Measurements from ENCODE around the gene NAP1L2.
"Not testable (repeated sequence)": the region's sequence is repeated elsewhere in the genome, so short reads cannot be mapped to it uniquely, and the experiment has no call there.

The NAP1L2 gene

DNA sequence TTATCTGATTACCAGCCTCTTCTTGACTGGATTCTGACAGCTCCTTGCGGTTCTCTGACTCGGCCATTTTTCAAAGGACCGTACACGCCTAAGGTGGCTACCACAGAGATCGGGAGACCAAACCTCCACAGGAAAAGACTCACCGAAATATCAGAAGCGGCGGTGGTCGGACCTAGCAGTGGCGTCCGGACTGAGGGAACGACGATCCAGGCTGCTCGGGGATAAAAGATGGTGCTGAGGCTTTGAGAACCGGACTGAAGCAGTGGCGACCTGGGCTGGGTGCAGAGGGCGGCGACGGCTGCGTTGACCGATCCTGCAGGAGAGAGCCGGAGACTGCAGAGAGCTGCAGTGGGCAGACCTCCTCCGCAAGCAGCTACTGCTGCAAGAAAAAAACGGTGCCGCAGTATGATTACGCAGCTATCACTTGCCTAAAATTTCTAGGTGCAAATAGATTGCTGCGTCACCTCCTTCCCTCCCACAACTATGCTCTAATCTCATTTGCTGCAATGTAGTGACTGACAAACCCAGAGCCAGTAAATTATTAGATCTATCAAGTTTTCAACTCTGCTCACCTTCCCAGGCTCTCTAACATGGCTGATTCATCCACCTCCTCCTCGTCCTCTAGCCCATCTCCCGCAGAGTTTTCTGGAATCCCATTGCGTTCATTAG, at the start of gene NAP1L2:
Gene NAP1L2 (minus strand): TSS at position 426 of the 669 bp plus-strand sequence. CDS start 359 bp downstream, at position 67.
- no peak within 1 kb of the TSS for H3K27ac ChIP-seq
- peak within 1 kb of the TSS; percentile 14 for H3K4me3 ChIP-seq
- H3K9ac ChIP-seq (ENCODE audit: insufficient read length): no peak within 1 kb of the TSS
- no peak for TF ChIP-seq EZH2 (IDR thresholded peaks at IDR 0.05)
- TF ChIP-seq POLR2AphosphoS5 (IDR thresholded peaks at IDR 0.05; ENCODE audit: borderline replicate concordance, low read depth, low read length): no peak
- no peaks in the 10 kb centered on the region for H3K36me3 ChIP-seq (ENCODE audit: insufficient read depth, low read length)
- no peak for DNase-seq (ENCODE audit: low read depth, low spot score)
- no peaks in the 10 kb centered on the region for H3K9me3 ChIP-seq (ENCODE audit: low read depth, low read length)

- no peaks in the 10 kb centered on the region for H3K9me3 ChIP-seq (ENCODE audit: low read depth, low read length)
- no peak overlapping the region for H3K4me3 ChIP-seq
- DNase-seq (ENCODE audit: low read depth, low spot score): no peak
- H3K27ac ChIP-seq: no peak overlapping the region
- no peak for TF ChIP-seq FOXP2 (optimal IDR thresholded peaks at IDR 0.05; ENCODE audit: control extremely low read depth, extremely low read length, insufficient read depth)
- no peak for TF ChIP-seq POLR2AphosphoS5 (IDR thresholded peaks at IDR 0.05; ENCODE audit: borderline replicate concordance, low read depth, low read length)
- no peak for TF ChIP-seq EZH2 (IDR thresholded peaks at IDR 0.05)
- H3K36me3 ChIP-seq (ENCODE audit: insufficient read depth, low read length): no peaks in the 10 kb centered on the region
- no peak overlapping the region for H3K9ac ChIP-seq (ENCODE audit: insufficient read length)
Observed at GRCh38 chrX:73262991-73263390, 48.3 kb upstream of the NAP1L2 start.

DNA sequence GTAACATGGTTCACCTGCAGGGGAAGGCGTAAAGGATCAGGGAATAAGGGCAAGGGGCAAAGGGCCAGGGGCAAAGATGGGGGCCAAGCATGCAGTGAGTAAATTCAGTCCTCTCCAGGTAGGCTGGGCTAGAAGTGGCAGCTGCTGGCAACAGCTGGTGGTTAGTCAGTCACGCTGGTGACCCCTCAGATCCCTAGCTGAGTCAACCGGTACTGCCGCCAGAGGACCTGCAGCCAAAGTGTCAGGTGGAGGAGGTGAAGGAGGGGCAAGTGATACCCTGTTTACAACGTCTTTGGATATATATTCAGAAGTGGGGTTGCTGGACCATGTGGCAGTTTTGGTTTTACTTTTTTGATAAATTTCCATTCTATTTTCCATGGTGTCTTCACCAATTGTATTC, 24.6 kb upstream of the NAP1L2 start:
- no peak overlapping the region for H3K27ac ChIP-seq
- no peak overlapping the region for H3K4me3 ChIP-seq
- no peak for DNase-seq (ENCODE audit: low read depth, low spot score)
- H3K9ac ChIP-seq (ENCODE audit: insufficient read length): no peak overlapping the region
- H3K36me3 ChIP-seq (ENCODE audit: insufficient read depth, low read length): no peaks in the 10 kb centered on the region
- no peaks in the 10 kb centered on the region for H3K9me3 ChIP-seq (ENCODE audit: low read depth, low read length)
- no peak for TF ChIP-seq POLR2AphosphoS5 (IDR thresholded peaks at IDR 0.05; ENCODE audit: borderline replicate concordance, low read depth, low read length)
- no peak for TF ChIP-seq FOXP2 (optimal IDR thresholded peaks at IDR 0.05; ENCODE audit: control extremely low read depth, extremely low read length, insufficient read depth)
- TF ChIP-seq EZH2 (IDR thresholded peaks at IDR 0.05): no peak

DNA sequence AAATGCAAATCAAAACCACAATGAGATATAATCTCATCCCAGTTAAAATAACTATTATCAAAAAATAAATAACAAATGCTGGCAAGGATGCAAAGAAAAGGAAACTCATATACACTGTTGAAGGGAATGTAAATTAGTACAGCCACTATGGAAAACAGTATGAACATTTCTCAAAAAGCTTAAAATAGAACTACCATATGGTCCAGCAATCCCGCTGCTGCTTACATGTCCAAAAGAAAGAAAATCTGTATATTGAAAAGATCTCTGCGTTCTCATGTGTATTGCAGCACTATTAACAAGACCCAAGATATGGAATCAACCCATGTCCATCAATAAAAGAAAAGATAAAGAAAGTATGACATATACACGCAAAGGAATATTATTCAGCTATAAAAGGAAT, 3.0 kb upstream of the NAP1L2 start:
- Histone ChIP-seq H3K36me3 (ENCODE audit: insufficient read depth, low read length) (no peaks in the 10 kb centered on the region), H3K9ac (ENCODE audit: insufficient read length) (no peak overlapping the region), H3K27ac (no peak overlapping the region)

GRCh38 chrX:73215246-73215645, 595 bp upstream of the NAP1L2 start:
- Histone ChIP-seq H3K36me3 (ENCODE audit: insufficient read depth, low read length) (no peaks in the 10 kb centered on the region), H3K27ac (no peak overlapping the region), H3K9me3 (ENCODE audit: low read depth, low read length) (no peaks in the 10 kb centered on the region), H3K4me3 (no peak overlapping the region), H3K9ac (ENCODE audit: insufficient read length) (no peak overlapping the region)
- no peak for DNase-seq (ENCODE audit: low read depth, low spot score)
- no peak for TF ChIP-seq FOXP2 (optimal IDR thresholded peaks at IDR 0.05; ENCODE audit: control extremely low read depth, extremely low read length, insufficient read depth)
- no peak for TF ChIP-seq POLR2AphosphoS5 (IDR thresholded peaks at IDR 0.05; ENCODE audit: borderline replicate concordance, low read depth, low read length)
- no peak for TF ChIP-seq EZH2 (IDR thresholded peaks at IDR 0.05)

More for the DNA sequence above, 3.0 kb upstream of the NAP1L2 start:
- no peak for DNase-seq (ENCODE audit: low read depth, low spot score)
- no peaks in the 10 kb centered on the region for H3K9me3 ChIP-seq (ENCODE audit: low read depth, low read length)
- no peak overlapping the region for H3K4me3 ChIP-seq
- TF ChIP-seq FOXP2 (optimal IDR thresholded peaks at IDR 0.05; ENCODE audit: control extremely low read depth, extremely low read length, insufficient read depth): no peak
- TF ChIP-seq POLR2AphosphoS5 (IDR thresholded peaks at IDR 0.05; ENCODE audit: borderline replicate concordance, low read depth, low read length): no peak
- no peak for TF ChIP-seq EZH2 (IDR thresholded peaks at IDR 0.05)

DNA sequence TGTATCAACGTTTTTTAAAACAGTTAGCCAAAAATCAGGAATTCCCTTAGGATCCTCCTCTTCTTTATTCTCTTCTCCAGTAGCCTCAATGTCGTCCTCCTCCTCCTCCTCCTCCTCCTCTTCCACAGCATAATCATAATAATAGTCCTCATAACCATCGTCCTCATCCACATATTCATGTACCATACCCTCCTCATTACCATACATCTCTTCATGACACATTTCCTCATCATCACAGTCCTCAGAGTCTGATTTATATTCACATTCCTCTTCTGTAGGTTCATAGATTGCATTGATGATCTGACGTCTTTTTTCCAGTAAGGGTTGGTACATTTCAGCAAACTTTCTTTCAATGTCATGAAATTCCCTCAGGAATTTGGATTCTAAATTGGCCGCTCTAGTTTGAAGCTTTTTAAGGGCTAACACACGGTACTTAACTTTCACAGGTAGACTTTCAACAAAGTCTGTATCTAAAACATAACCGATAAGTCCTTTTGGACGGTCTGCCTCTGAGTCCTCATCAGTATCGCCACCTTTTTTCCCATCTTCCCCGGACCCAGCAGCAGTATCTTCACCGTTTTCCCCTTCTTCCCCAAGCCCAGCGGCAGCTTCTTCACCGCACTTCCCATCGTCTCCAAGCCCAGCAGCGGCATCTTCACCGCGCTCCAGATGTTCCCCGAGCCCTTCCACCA, 771 bp downstream of the NAP1L2 start:
- Histone ChIP-seq H3K9me3 (ENCODE audit: low read depth, low read length) (no peaks in the 10 kb centered on the region), H3K27ac (no peak overlapping the region), H3K9ac (ENCODE audit: insufficient read length) (no peak overlapping the region), H3K36me3 (ENCODE audit: insufficient read depth, low read length) (no peaks in the 10 kb centered on the region), H3K4me3 (peak overlapping the region; percentile 14; the same call in 1 of the 2 replicates)
- TF ChIP-seq POLR2AphosphoS5 (IDR thresholded peaks at IDR 0.05; ENCODE audit: borderline replicate concordance, low read depth, low read length): no peak
- TF ChIP-seq FOXP2 (optimal IDR thresholded peaks at IDR 0.05; ENCODE audit: control extremely low read depth, extremely low read length, insufficient read depth): no peak
- TF ChIP-seq EZH2 (IDR thresholded peaks at IDR 0.05): no peak
- DNase-seq (ENCODE audit: low read depth, low spot score): no peak

DNA sequence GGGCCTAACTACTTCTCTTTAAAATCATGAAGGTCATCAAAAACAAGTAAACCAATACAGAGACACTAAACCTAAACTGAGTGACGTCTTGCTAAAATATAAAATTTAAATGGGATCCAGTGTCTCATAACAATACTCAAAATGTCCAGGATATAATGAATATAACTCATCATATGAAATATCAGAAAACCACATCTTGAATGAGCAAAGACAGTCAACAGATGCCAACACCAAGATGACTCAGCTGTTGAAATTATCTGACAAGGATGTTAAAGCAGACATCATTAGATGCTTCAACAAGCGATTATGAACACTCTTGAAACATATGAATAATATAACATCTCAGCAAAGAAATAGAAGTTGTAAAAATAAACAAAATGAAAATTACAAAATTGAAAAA, 8.3 kb downstream of the NAP1L2 start:
- Histone ChIP-seq H3K36me3 (ENCODE audit: insufficient read depth, low read length) (no peaks in the 10 kb centered on the region), H3K27ac (no peak overlapping the region), H3K4me3 (no peak overlapping the region), H3K9me3 (ENCODE audit: low read depth, low read length) (no peaks in the 10 kb centered on the region), H3K9ac (ENCODE audit: insufficient read length) (no peak overlapping the region)
- no peak for DNase-seq (ENCODE audit: low read depth, low spot score)
- no peak for TF ChIP-seq EZH2 (IDR thresholded peaks at IDR 0.05)
- no peak for TF ChIP-seq POLR2AphosphoS5 (IDR thresholded peaks at IDR 0.05; ENCODE audit: borderline replicate concordance, low read depth, low read length)
- TF ChIP-seq FOXP2 (optimal IDR thresholded peaks at IDR 0.05; ENCODE audit: control extremely low read depth, extremely low read length, insufficient read depth): no peak

- no peak for DNase-seq (ENCODE audit: low read depth, low spot score)
- Histone ChIP-seq H3K4me3 (no peak overlapping the region), H3K9ac (ENCODE audit: insufficient read length) (no peak overlapping the region), H3K9me3 (ENCODE audit: low read depth, low read length) (no peaks in the 10 kb centered on the region), H3K36me3 (ENCODE audit: insufficient read depth, low read length) (no peaks in the 10 kb centered on the region), H3K27ac (no peak overlapping the region)
- no peak for TF ChIP-seq EZH2 (IDR thresholded peaks at IDR 0.05)
- TF ChIP-seq POLR2AphosphoS5 (IDR thresholded peaks at IDR 0.05; ENCODE audit: borderline replicate concordance, low read depth, low read length): no peak
- no peak for TF ChIP-seq FOXP2 (optimal IDR thresholded peaks at IDR 0.05; ENCODE audit: control extremely low read depth, extremely low read length, insufficient read depth)
Observed at GRCh38 chrX:73182502-73183114, 32.0 kb downstream of the NAP1L2 start.

GRCh38 chrX:73168945-73169344, 45.7 kb downstream of the NAP1L2 start:
- H3K9me3 ChIP-seq (ENCODE audit: low read depth, low read length); DNase-seq (ENCODE audit: low read depth, low spot score); H3K9ac ChIP-seq (ENCODE audit: insufficient read length); H3K36me3 ChIP-seq (ENCODE audit: insufficient read depth, low read length); H3K27ac ChIP-seq; H3K4me3 ChIP-seq: not testable (repeated sequence)
